Panc1 (cell line): ENCODE results near the gene TAX1BP1. TPM values are rescaled to one million over a fixed set of nuclear protein-coding genes. Genes with fewer than 3 reads are reported as not detected.

Experiments
- ATAC-seq: fragments of 200-7000 bp; cut with Tn5 transposase; 2 replicates; pipeline ENCODE4 v1.9.1; 2020; ENCODE audit warnings: mild to moderate bottlenecking, moderate library complexity
- BruUV-seq: library from RNA; stranded (reverse); fragments of 400-500 nt; replicated peaks from 2 replicates; lab custom pipeline; 2021; lab: Mats Ljungman, UMichigan
- CTCF ChIA-PET: fragments of 300-600 bp; sonication (Branson Sonifier 250); formaldehyde crosslinking; loops from one replicate; lab custom pipeline; 2022; ENCODE audit warnings: antibody characterized with exemption; lab: Charles Lee
- POLR2A ChIA-PET: fragments of 300-600 bp; sonication (Branson Sonifier 250); formaldehyde crosslinking; loops from one replicate; lab custom pipeline; 2022; ENCODE audit warnings: antibody characterized with exemption; lab: Charles Lee
- DNase-seq: peaks from one replicate; pipeline ENCODE4 v3.0.0-alpha.2; 2010; ENCODE audit warnings: low read depth, low spot score
- H3K27ac ChIP-seq: 2 replicates; pipeline ENCODE4 v1.5.1; 2011; ENCODE audit warnings: mild to moderate bottlenecking, low read length, inconsistent platforms
- H3K27me3 ChIP-seq: fragments of 200-500 bp; sonication (Bioruptor generic); 2 replicates; pipeline ENCODE4 v1.6.0; 2014; ENCODE audit warnings: low read length, inconsistent platforms; ENCODE audit not compliant: control insufficient read depth, insufficient read depth
- H3K36me3 ChIP-seq: fragments of 200-500 bp; sonication (Bioruptor generic); 2 replicates; pipeline ENCODE4 v1.5.1; 2014; ENCODE audit warnings: inconsistent platforms, mild to moderate bottlenecking, low read length, moderate library complexity; ENCODE audit not compliant: control insufficient read depth, insufficient read depth
- H3K4me1 ChIP-seq: 2 replicates; pipeline ENCODE4 v1.5.1; 2011; ENCODE audit warnings: inconsistent platforms, mild to moderate bottlenecking, low read length, moderate library complexity; ENCODE audit not compliant: control insufficient read depth, insufficient read depth
- H3K4me3 ChIP-seq, 2 experiments: 2 replicates each; pipeline ENCODE4 v1.5.1; 2011 to 2012; ENCODE audit warnings: low read depth in 2 of 2, low read length in 2 of 2, mild to moderate bottlenecking in 2 of 2, inconsistent platforms in 1 of 2, moderate library complexity in 1 of 2
- H3K9me3 ChIP-seq: fragments of 200-500 bp; sonication (Bioruptor generic); 2 replicates; pipeline ENCODE4 v1.5.1; 2014; ENCODE audit warnings: low read depth, mild to moderate bottlenecking, inconsistent platforms, low read length, moderate library complexity; ENCODE audit not compliant: control insufficient read depth, insufficient read depth
- CTCF ChIP-seq: fragments of 450-650 bp; IDR thresholded peaks from 2 replicates; pipeline ENCODE4 v1.5.1; 2017; ENCODE audit warnings: mild to moderate bottlenecking
- POLR2AphosphoS5 ChIP-seq: IDR thresholded peaks from 2 replicates; pipeline ENCODE4 v1.6.1; 2012; ENCODE audit warnings: mild to moderate bottlenecking, low read depth, low read length, moderate library complexity
- REST ChIP-seq, 2 experiments: IDR thresholded peaks; 2 replicates each; pipeline ENCODE4 v1.6.1; 2011 to 2012; ENCODE audit warnings: low read depth in 2 of 2, control low read depth in 1 of 2, low read length in 1 of 2, mild to moderate bottlenecking in 1 of 2, moderate library complexity in 1 of 2; ENCODE audit not compliant: insufficient read depth in 1 of 2
- SIN3A ChIP-seq: IDR thresholded peaks from 2 replicates; pipeline ENCODE4 v1.6.1; 2012; ENCODE audit warnings: low read depth, mild to moderate bottlenecking, low read length, moderate library complexity, borderline replicate concordance; ENCODE audit not compliant: insufficient read depth
- TCF7L2 ChIP-seq: IDR thresholded peaks from 2 replicates; pipeline ENCODE4 v1.6.1; 2011; ENCODE audit warnings: mild to moderate bottlenecking, low read depth, low read length, inconsistent platforms
- in situ Hi-C: cut with HindIII; loops from 2 replicates; pipeline ENCODE4 v1.10.0; 2016; ENCODE audit warnings: low sequenced_read_pairs, low pct_unique_long_range_greater_than_20kb
- intact Hi-C: fragments of 100-400 bp; cut with micrococcal nuclease; formaldehyde crosslinking; loops from one replicate; pipeline ENCODE4 v1.10.0; 2022; ENCODE audit not compliant: unreplicated experiment
- total RNA-seq: library from RNA; stranded (reverse); gene quantifications from one replicate; pipeline ENCODE4 v1.2.1, GENCODE V29; 2021; ENCODE audit not compliant: unreplicated experiment

Gene TAX1BP1
- total RNA-seq, 1 experiment from 2014 or later, result 125 TPM

GRCh38 chr7:27812706-27813105 is 72.7 kb downstream of the TAX1BP1 start:
- Histone ChIP-seq H3K27me3 (no peaks in the 10 kb centered on the region), H3K4me3 (no peak overlapping the region), H3K27ac (no peak overlapping the region), H3K36me3 (peaks cover 2% of the 10 kb centered on the region; the same call in 1 of the 2 replicates), H3K4me1 (no peaks in the 10 kb centered on the region), H3K9me3 (no peaks in the 10 kb centered on the region)
- no TSS peak for BruUV-seq
- ChIA-PET CTCF (interaction anchor here (0.6 kb wide), 1 partner anchor 1338 kb away, joined by 5 read pairs; no protein-coding TSS in a partner anchor), POLR2A (no interaction called here)
- intact Hi-C loops, result no loop called here
- DNase-seq, result no peak
- ATAC-seq, result no peak
- TF ChIP-seq SIN3A (no peak), REST (IDR thresholded peaks at IDR 0.05; ENCODE audit: insufficient read depth in 1 of 2, low read depth in 2 of 2, low read length in 1 of 2) (no peak), CTCF (no peak)
- in situ Hi-C loops, result no loop called here

GRCh38 chr7:27822245-27822644 is 82.3 kb downstream of the TAX1BP1 start:
- Histone ChIP-seq H3K36me3 (peaks cover 6% of the 10 kb centered on the region), H3K27ac (no peak overlapping the region), H3K27me3 (no peaks in the 10 kb centered on the region), H3K4me1 (no peaks in the 10 kb centered on the region), H3K9me3 (no peaks in the 10 kb centered on the region), H3K4me3 (no peak overlapping the region)
- ChIA-PET POLR2A (no interaction called here), CTCF (no interaction called here)
- ATAC-seq (no peak), DNase-seq (no peak)
- no peak for TF ChIP-seq REST (IDR thresholded peaks at IDR 0.05; ENCODE audit: insufficient read depth in 1 of 2, low read depth in 2 of 2, low read length in 1 of 2)
- no peak for TF ChIP-seq TCF7L2
- TF ChIP-seq POLR2AphosphoS5, result no peak
- TF ChIP-seq SIN3A, result no peak
- no peak for TF ChIP-seq CTCF
- intact Hi-C loops, result no loop called here
- no TSS peak for BruUV-seq
- in situ Hi-C loops, result no loop called here
